ENCODE results near the gene ALDH1L2. TPM values are rescaled to one million over a fixed set of nuclear protein-coding genes. Genes with fewer than 3 reads are reported as not detected.

The ALDH1L2 gene
- total and polyA plus RNA-seq, 9 of the 15 experiments (the other 6 are each of a cell fraction or from before 2014, with no cell fraction given): 1.1 to 9.9 (median 3.8) TPM

DNA sequence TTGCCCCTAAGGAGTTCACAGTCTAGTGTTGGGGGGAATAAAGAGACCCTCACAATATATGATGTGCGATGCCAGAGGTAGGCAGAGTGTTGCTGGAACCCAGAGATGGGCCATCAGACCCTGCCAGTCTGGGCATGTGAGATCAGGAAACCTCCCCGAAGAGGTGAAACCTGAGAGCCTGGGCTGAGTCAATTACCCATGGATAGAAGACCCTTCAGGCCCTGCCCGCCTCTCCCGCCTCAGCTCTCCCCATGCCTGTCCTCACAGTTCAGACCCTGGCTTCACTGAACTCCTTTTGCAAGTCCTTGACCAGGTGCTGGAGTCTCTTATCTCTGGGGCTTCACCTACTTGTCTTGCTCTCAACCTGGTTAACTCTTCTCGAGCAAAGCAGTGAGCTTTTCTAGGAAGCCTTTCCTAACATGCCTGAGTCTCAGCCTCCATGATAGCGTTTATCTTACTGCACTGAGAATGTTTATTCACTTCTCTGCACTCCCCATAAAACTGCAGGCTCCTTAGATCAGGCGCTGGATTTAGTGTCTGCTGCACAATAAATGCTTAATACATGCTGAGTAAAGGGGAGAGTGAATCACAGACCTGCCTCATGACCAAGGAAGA lies 19.6 kb downstream of the ALDH1L2 start:
- H3K79me2 ChIP-seq (ENCODE audit: control insufficient read depth, insufficient read depth, low read length): no peaks in the 10 kb centered on the region
- no peaks in the 10 kb centered on the region; a peak in 1 of 5 replicates for H3K27me3 ChIP-seq (ENCODE audit: control insufficient read depth in 2 of 2, insufficient read depth in 2 of 2, low read length in 2 of 2)
- no peak; the same call in 2 of the 3 replicates for ATAC-seq
- no TSS peak for BruUV-seq (replicated peaks)
- FAIRE-seq: no peak
- H3K27ac ChIP-seq (ENCODE audit: extremely low read depth, low read depth, low read length): no peak overlapping the region
- TF ChIP-seq CBX1 (IDR thresholded peaks at IDR 0.05; ENCODE audit: low read depth) (no peak), TSC22D4 (tag; IDR thresholded peaks at IDR 0.05) (no peak), CBFA2T2 (conservative IDR thresholded peaks at IDR 0.05) (no peak), ZNF197 (CRISPR knock-in tag; IDR thresholded peaks at IDR 0.05; ENCODE audit: low read depth) (no peak), HEY1 (CRISPR knock-in tag; IDR thresholded peaks at IDR 0.05; ENCODE audit: borderline replicate concordance) (no peak), SMARCA4 (IDR thresholded peaks at IDR 0.05) (no peak), SRSF9 (IDR thresholded peaks at IDR 0.05; ENCODE audit: borderline replicate concordance, low read depth, low read length) (no peak), ZNF224 (CRISPR knock-in tag; IDR thresholded peaks at IDR 0.05) (no peak), RAD21 (CRISPR knock-in tag; conservative IDR thresholded peaks at IDR 0.05 in 1 of 2, IDR thresholded peaks at IDR 0.05 in 1 of 2) (no peak), IRF2 (CRISPR knock-in tag; IDR thresholded peaks at IDR 0.05) (no peak), MYNN (IDR thresholded peaks at IDR 0.05) (no peak), MYNN (CRISPR knock-in tag; IDR thresholded peaks at IDR 0.05) (no peak)
- TF ChIP-seq, protein P1, sequence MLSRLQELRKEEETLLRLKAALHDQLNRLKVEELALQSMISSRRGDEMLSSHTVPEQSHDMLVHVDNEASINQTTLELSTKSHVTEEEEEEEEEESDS (CRISPR knock-in tag; IDR thresholded peaks at IDR 0.05): no peak
- TF ChIP-seq, protein P2, sequence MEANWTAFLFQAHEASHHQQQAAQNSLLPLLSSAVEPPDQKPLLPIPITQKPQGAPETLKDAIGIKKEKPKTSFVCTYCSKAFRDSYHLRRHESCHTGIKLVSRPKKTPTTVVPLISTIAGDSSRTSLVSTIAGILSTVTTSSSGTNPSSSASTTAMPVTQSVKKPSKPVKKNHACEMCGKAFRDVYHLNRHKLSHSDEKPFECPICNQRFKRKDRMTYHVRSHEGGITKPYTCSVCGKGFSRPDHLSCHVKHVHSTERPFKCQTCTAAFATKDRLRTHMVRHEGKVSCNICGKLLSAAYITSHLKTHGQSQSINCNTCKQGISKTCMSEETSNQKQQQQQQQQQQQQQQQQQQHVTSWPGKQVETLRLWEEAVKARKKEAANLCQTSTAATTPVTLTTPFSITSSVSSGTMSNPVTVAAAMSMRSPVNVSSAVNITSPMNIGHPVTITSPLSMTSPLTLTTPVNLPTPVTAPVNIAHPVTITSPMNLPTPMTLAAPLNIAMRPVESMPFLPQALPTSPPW (CRISPR knock-in tag; IDR thresholded peaks at IDR 0.05): no peak
- TF ChIP-seq, protein P3, sequence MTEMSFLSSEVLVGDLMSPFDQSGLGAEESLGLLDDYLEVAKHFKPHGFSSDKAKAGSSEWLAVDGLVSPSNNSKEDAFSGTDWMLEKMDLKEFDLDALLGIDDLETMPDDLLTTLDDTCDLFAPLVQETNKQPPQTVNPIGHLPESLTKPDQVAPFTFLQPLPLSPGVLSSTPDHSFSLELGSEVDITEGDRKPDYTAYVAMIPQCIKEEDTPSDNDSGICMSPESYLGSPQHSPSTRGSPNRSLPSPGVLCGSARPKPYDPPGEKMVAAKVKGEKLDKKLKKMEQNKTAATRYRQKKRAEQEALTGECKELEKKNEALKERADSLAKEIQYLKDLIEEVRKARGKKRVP (CRISPR knock-in tag; IDR thresholded peaks at IDR 0.05): no peak
- TF ChIP-seq, protein P4, sequence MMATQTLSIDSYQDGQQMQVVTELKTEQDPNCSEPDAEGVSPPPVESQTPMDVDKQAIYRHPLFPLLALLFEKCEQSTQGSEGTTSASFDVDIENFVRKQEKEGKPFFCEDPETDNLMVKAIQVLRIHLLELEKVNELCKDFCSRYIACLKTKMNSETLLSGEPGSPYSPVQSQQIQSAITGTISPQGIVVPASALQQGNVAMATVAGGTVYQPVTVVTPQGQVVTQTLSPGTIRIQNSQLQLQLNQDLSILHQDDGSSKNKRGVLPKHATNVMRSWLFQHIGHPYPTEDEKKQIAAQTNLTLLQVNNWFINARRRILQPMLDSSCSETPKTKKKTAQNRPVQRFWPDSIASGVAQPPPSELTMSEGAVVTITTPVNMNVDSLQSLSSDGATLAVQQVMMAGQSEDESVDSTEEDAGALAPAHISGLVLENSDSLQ (IDR thresholded peaks at IDR 0.05): no peak
- no peaks in the 10 kb centered on the region for H3K9me3 ChIP-seq (replicated peaks; ENCODE audit: control insufficient read depth, insufficient read depth, low read depth, low read length)
- no peaks in the 10 kb centered on the region; the same call in 2 of the 3 replicates for H3K36me3 ChIP-seq (ENCODE audit: control insufficient read depth, insufficient read depth, low read length)
- CTCF ChIA-PET (ENCODE audit: low intra/inter-chr PET ratio): no interaction called here
- H3K9me1 ChIP-seq (ENCODE audit: control insufficient read depth, insufficient read depth, low read length): no peaks in the 10 kb centered on the region
- no peaks in the 10 kb centered on the region for H3K4me1 ChIP-seq (replicated peaks in 1 of 2; ENCODE audit: control insufficient read depth in 2 of 2, insufficient read depth in 2 of 2, low read length in 2 of 2)
- intact Hi-C loops (cut with micrococcal nuclease) (no loop called here), in situ Hi-C loops (cut with MboI) (loop anchor here (25.0 kb wide), 1 partner anchor 852 kb away; the partner anchor contains the start of gene TXNRD1)
- POLR2A ChIA-PET: no interaction called here
- H3K9ac ChIP-seq (ENCODE audit: insufficient read depth in 1 of 2, low read depth in 2 of 2, low read length in 2 of 2): no peak overlapping the region
- H4K20me1 ChIP-seq (replicated peaks; ENCODE audit: control insufficient read depth, insufficient read depth, low read length): no peaks in the 10 kb centered on the region
- H2AFZ ChIP-seq (ENCODE audit: low read depth, low read length): no peak overlapping the region
- H3K4me2 ChIP-seq (ENCODE audit: insufficient read depth, low read length): no peak overlapping the region
- no peak overlapping the region for H3K4me3 ChIP-seq
- DNase-seq (ENCODE audit: extremely low read depth in 1 of 4, low spot score in 3 of 4): no peak
- 39% methylated on average over 7 of the region's 7 CpGs for WGBS (ENCODE audit: insufficient coverage, low coverage, missing lambda C conversion rate)

Data from K562 (cell line).